BE2C (cell line): ENCODE measurements around the gene PREB.

ENCODE experiments used
- DNase-seq: peaks from one replicate; pipeline ENCODE4 v3.0.0-alpha.2; 2020
- H3K27me3 ChIP-seq: fragments of 250-450 bp; sonication (Bioruptor Pico); 2 replicates; pipeline ENCODE4 v1.5.1; 2020; ENCODE audit warnings: mild to moderate bottlenecking
- H3K36me3 ChIP-seq: fragments of 250-450 bp; sonication (Bioruptor Pico); 2 replicates; pipeline ENCODE4 v1.5.1; 2020; ENCODE audit warnings: mild to moderate bottlenecking
- H3K4me1 ChIP-seq: fragments of 250-450 bp; sonication (Bioruptor Pico); 2 replicates; pipeline ENCODE4 v1.5.1; 2020
- H3K4me3 ChIP-seq: 2 replicates; pipeline ENCODE4 v1.5.1; 2011; ENCODE audit warnings: low read depth, low read length
- H3K9me3 ChIP-seq: fragments of 250-450 bp; sonication (Bioruptor Pico); 2 replicates; pipeline ENCODE4 v1.5.1; 2020
- CTCF ChIP-seq: IDR thresholded peaks from 2 replicates; pipeline ENCODE4 v1.5.1; 2012; ENCODE audit warnings: mild to moderate bottlenecking, low read depth, low read length

PREB gene

DNA sequence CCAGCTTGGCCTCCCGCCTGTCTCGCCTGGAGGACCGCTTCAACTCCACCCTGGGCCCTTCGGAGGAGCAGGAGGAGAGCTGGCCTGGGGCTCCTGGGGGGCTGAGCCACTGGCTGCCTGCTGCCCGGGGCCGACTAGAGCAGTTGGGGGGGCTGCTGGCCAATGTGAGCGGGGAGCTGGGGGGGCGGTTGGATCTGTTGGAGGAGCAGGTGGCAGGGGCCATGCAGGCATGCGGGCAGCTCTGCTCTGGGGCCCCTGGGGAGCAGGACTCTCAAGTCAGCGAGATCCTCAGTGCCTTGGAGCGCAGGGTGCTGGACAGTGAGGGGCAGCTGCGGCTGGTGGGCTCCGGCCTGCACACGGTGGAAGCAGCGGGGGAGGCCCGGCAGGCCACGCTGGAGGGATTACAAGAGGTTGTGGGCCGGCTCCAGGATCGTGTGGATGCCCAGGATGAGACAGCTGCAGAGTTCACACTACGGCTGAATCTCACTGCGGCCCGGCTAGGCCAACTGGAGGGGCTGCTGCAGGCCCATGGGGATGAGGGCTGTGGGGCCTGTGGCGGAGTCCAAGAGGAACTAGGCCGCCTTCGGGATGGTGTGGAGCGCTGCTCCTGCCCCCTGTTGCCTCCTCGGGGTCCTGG, 51.5 kb downstream of the PREB start:
- Histone ChIP-seq H3K36me3 (peaks cover 22% of the 10 kb centered on the region), H3K27me3 (no peaks in the 10 kb centered on the region), H3K9me3 (no peaks in the 10 kb centered on the region), H3K4me3 (no peak overlapping the region), H3K4me1 (peaks cover 19% of the 10 kb centered on the region)
- no peak for TF ChIP-seq CTCF
- no peak for DNase-seq

DNA sequence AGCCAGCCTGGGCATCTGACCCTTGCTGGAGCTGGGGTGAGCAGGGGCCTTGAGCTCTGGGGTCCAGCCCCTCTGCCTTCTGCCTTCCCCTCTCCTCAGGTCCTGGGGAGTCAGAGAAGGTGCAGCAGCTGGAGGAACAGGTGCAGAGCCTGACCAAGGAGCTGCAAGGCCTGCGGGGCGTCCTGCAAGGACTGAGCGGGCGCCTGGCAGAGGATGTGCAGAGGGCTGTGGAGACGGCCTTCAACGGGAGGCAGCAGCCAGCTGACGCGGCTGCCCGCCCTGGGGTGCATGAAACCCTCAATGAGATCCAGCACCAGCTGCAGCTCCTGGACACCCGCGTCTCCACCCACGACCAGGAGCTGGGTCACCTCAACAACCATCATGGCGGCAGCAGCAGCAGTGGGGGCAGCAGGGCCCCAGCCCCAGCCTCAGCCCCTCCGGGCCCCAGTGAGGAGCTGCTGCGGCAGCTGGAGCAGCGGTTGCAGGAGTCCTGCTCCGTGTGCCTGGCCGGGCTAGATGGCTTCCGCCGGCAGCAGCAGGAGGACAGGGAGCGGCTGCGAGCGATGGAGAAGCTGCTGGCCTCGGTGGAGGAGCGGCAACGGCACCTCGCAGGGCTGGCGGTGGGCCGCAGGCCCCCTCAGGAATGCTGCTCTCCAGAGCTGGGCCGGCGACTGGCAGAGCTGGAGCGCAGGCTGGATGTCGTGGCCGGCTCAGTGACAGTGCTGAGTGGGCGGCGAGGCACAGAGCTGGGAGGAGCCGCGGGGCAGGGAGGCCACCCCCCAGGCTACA, 52.3 kb downstream of the PREB start:
- H3K9me3 ChIP-seq, result no peaks in the 10 kb centered on the region
- H3K36me3 ChIP-seq, result peaks cover 22% of the 10 kb centered on the region
- no peak for TF ChIP-seq CTCF
- H3K4me3 ChIP-seq, result peak overlapping the region; percentile 41; the same call in 1 of the 2 replicates
- H3K4me1 ChIP-seq, result peaks cover 22% of the 10 kb centered on the region
- H3K27me3 ChIP-seq, result no peaks in the 10 kb centered on the region
- no peak for DNase-seq
